Cardiac ventricle fibroblast (primary cell): Measurements from ENCODE around the gene FIZ1. TPM values are rescaled to one million over a fixed set of nuclear protein-coding genes. Genes with fewer than 3 reads are reported as not detected.

Experiments used
- total RNA-seq: library from RNA; depleted of rRNA; stranded (reverse); fragments of >200 nt; gene quantifications from 2 replicates; pipeline ENCODE4 v1.2.3, GENCODE V29; 2015

FIZ1 gene, protein sequence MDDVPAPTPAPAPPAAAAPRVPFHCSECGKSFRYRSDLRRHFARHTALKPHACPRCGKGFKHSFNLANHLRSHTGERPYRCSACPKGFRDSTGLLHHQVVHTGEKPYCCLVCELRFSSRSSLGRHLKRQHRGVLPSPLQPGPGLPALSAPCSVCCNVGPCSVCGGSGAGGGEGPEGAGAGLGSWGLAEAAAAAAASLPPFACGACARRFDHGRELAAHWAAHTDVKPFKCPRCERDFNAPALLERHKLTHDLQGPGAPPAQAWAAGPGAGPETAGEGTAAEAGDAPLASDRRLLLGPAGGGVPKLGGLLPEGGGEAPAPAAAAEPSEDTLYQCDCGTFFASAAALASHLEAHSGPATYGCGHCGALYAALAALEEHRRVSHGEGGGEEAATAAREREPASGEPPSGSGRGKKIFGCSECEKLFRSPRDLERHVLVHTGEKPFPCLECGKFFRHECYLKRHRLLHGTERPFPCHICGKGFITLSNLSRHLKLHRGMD
- 4.9 and 7.0 TPM in 2 replicates for total RNA-seq

DNA sequence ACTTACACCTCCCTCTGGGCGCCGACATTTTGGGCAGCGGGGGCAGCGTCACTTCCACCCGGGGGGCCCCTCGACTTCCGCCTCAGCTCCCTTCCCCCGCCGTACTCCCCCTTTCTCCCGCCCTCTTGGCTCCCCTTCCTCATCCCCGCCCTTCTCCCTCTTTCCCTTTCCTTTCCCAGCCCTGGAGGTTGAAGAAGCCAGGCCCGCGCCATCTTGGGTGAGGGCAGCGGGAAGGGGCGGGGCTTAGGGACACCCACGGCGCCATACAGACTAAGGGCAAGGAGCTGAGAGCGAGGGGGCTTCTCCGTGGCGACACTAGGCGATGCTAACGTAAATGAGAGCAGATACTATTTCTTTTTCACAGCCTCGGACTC is at the start of gene FIZ1:
Gene FIZ1, minus strand, starts transcription at position 50 of the 374 bp plus-strand sequence. CDS start 1,652 bp downstream, outside the sequence.

DNA sequence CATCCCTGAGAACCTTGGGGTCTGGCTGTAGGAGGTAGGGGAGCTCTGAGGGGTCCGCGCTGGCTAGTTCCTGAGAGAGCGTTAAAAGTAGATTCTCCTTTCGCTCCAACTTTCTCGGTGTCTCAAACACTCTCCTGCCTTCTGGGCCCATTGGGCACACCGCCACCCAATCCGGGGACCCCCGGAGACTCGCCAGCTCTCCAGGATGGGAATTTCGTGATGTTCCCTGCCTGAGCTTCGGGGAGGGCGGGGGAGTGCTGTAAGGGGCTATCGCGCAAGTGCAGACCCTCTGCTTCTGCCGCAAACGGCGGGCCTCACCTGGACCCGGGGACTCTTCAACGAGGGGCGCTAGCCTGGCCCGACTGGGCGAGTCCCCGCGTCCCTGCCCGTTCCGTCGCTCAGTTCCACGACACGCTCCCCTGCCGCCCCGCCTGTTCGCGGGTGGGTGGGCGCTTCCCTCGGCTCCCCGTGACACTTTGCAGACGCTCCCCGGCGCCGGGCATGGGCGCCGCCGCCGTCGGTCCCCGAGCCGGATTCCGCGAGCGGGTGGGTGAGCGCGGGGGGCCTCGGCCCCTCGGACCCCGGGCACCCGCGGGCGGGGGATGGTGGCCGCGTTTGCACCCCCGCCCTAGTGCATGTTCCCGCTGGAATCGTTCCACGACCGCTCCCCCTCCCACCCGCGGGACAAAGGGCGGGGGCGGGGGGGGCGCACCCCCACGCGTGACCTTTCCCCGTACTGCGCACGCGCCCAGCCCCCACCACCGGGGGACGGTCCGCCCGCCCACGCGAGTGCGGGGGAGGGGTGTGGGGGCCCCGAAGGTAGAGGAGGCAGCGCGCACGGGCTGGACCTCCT is 48.6 kb upstream of the FIZ1 start, which contains the start of gene CCDC106:
Gene CCDC106, plus strand, starts transcription at position 481 of the 853 bp plus-strand sequence. CDS start 835 bp downstream, outside the sequence.

DNA sequence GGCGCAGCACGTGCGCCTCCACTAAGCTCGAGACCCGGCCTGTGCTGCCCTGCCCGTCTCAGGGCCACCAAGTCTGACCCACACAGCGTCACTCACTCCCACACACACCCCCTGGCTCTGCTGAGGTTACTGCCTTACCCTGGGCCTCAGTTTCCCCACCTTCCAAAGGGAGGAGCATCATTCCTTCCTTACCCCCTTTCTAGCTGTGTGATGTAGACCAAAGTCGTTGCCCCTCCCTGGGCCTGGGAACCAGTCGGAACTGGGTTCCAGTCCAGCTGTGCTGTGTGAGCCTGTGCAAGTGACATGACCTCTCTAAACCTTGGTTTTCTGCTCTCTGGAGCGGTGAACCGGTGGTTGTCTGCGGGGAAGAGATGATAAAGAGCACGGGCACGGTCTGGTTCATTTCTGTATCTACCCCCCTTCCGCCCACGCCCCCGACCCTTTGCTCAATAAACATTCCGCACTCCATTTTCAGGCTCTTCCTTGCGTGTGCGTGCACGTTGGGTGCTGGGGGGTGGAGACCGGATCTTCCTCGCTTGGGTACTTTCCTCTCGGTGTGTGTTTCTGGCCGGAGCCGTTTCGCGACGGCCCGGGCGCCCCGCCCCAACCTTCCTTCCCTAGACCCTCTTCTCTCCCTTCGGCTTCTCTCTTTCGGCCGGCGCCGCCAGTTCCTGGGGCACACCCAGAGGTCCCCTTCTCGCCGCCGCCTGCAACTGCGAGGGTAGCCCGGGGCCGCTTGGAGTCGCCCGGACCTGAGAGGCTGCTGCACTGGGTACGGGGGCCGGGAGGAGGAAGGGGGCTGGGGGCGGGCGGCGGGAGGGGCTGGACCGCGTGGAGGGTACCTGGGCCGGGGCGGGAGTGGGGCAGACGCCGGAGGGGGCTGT is 43.9 kb upstream of the FIZ1 start, which contains the start of gene ZNF581:
Gene ZNF581, plus strand, starts transcription at position 647 of the 884 bp plus-strand sequence. CDS start 923 bp downstream, outside the sequence.

DNA sequence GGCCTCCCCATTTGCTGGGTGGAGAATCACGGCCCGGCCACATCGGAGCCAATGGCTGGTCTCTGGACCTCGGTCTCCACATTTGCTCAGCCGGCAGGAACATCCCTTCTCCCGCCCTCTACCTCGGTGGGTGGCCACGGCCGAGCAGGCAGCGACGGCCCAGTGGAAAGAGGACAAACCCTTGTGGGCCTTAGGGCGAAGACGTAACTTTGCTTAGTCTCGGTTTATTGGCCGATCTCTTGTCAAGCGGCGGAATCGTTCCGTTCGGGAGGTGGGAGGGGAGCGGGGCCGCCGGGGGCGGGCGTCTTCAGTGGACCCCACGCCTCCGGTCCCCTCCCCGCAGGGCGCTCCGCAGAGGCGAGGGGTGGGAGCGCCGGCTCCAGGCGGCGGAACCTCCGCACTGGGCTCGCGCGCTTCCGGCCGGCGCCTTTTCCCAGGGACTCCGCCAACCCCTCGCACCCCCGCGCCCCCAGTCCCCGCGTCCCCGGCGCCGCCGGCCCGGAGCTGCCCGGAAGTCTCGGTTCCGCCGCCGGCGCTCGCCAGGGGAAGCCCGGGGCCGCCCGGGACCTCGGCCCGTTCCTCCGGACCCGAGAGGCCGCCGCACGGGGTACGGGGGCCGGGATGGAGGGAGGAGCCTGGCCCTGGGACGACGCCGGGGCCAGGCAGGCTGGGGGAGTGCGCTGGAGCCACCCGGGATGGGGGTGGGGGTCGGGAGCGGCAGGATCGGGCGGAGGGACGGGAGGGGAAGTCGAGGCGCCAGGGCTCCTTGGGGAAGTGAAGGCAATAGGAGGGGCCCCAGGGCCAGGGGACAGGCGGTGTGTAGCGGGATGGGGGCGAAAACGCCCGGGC is 41.5 kb upstream of the FIZ1 start, which contains the start of gene ZNF580:
Gene ZNF580, plus strand, starts transcription at position 426 of the 849 bp plus-strand sequence. CDS start 1,507 bp downstream, outside the sequence.

DNA sequence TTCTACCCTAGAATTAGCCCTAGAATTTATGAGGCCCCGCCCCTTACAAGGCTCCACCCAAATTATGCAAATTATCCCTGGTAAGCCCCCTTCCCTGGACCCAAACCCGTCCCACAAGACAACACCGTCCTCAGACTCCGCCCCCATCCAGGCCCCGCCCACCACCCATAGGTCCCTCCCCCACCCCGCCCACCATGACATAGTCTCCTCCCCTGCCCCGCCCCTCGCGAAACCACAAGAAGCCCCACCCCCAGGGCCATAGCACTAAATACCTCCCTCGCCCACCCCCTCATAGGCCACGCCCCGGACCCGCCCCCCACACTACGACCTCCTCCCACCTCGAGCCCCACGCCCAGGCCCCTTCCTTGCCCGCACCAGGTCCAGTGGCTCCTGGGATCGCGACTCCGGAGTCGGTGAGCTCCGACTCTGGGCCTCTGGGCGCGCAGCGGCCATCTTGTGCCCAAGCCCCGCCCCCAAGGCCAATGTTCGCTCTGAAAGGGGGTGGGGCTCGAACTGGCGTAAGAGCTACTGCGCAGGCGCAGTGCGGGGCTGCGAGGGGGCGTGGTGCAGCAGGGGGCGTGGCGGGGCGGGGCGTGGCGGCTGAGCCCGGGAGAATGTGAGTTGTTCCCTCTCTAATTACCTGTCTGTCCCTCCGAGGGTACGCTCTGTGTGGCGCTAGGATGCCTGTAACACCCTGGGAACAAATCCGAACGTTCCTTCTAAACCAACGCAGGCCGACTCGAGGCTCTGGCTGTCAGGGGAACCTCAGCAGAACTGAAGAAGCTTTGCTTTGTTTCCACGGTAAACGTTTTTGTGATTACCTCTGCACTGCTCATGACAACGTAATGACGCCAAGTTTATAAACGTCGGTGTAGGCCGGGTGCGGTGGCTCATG is 25.0 kb upstream of the FIZ1 start, which contains the start of gene ZNF784:
Gene ZNF784, minus strand, starts transcription at position 458 of the 895 bp plus-strand sequence. Its CDS starts 5 bp downstream, at position 453.

DNA sequence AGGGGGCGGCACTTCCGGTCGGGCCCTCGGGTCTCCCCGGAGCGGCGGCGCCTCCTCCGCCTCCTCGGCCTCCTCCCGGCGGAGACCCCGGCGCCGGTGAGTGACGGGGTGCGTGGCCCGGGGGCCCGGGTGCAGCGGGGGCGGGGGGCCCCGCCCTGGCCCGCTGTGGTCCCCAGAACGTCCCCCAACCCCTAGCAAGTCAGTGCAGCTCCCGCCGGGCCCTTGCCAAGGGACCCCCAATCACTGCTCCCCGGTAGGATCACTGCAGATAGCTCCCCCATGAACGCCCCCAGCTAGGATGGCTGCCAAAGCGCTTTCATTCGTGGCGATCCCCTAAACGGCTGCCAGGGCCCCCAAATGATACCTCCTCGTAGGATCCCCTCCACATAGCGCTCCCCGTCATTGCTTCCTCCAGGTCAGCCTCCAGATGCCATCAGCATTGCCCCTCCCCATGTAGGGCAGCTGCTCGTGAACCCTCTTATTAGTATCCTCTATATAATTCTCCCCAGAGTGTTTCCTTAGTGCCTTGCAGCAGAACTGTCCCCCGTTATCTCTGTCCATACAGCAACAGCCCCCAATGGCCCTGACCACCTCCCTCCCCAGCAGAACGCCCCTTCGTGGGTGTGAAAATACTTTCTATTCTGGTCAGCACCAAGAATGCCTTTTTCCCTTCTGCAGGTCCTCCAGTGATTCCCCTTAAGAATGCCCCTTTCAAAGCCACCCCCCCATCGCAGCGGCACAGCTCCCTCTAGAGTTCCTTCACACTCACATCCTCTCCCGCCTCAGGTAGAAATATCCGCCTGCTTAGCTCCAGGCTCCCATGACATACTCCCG is 6.5 kb upstream of the FIZ1 start, which contains the start of gene ZNF865:
Gene ZNF865, plus strand, starts transcription at position 11 of the 834 bp plus-strand sequence. CDS start 7,972 bp downstream, outside the sequence.

DNA sequence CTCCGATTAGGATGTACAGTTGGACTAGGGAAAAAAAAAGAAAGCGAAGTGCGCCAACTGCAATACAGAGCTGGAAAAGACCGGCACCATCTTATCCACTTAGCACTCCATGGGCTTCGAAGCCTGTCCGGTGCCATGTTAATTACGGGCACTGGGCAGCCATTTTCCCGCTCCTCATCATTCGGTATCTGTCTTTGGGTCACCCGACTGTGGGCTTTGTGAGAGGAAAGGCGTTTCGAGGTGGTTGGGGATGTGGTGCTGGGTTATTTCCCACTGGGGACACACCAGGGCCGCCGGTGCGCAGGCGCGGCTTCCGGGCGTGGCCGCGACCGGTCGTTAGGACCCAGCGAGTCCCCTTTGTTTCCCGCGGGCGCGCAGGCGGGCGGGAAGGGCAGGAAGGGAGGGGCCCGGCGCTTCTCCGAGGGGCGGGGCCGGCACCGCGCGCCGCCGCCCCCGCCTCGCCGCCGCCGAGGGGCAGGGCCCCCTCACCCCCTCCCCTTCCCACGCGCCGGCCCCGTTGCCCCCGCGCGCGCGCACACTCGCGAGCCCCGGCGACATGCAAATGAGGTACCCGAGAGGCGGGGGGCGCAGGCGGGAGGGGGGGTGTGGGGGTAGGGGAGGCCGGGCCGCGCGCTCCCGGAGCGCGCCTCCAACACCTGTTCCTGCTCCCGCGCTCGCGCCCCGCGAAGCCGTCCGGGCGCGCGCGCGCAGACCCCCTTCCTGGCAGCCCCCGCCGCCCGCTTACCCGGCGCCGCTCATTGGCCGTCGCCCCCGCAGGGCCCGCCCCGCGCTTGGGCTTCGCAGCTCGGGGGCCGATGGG is 735 bp upstream of the FIZ1 start, which contains the start of gene ZNF524:
Gene ZNF524, plus strand, starts transcription at position 447 of the 820 bp plus-strand sequence. CDS start 1,825 bp downstream, outside the sequence.

DNA sequence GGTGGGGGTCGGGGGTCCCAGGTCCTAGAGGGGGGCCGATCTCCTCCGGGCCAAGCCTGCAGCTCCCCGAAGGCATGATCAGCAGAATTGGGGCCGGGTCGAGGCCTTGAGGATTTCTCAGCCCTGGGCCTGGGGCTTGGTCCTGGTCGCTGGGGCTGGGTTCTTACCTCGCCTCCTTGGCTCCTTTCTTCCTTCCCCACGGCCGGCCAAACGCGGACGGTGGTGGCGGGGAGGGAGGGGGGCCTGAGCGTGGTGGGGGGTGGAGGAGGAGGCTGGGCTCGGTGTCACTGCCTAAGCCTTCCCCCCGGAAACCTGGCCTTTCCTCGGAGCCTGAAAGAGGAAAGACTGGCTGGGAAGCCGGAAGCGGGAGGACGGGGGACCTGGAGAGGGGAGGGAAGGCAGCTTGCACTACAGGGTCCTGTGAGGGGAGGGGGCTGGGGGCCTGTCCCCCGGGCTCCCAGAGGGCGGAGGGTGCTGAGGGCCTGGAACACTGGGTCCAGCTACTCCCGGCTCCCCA is 18.6 kb downstream of the FIZ1 start, which contains the start of gene ZNF579:
Gene ZNF579, minus strand, starts transcription at position 221 of the 517 bp plus-strand sequence. CDS start 1,209 bp downstream, outside the sequence.

DNA sequence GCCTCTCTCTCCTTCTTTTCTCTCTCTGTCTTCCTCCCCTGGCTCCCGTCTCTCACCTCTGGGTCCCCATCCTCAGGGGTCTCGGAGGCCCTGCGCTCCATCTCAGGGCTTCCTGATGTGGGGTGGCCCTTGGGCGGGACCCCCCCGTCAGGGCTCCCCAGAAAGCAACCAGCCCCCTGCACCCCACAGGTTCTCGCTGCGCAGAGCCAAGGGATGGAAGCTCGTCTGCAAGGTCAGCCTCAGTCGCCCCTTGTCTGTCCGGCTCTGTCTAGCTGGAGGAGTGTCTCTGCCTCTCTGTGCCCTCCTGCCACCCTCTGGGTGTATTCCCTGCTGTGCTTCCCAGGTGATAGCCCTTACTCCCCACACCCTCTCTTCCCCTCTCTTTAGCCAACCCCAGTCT is 53.9 kb downstream of the FIZ1 start, which contains the start of gene SBK3:
Gene SBK3, minus strand, starts transcription at position 101 of the 400 bp plus-strand sequence. Its CDS starts 0 bp downstream, at position 101.

Other genes starting within 250 kb of the FIZ1 start
- not detected in 2 replicates for gene COX6B2, start 244.8 kb downstream of the FIZ1 start, total RNA-seq
- gene GARIN5B, start 236.3 kb downstream of the FIZ1 start, total RNA-seq = not detected in 2 replicates
- gene IL11, start 229.1 kb downstream of the FIZ1 start, total RNA-seq = 0.15 and 0.31 TPM in 2 replicates
- gene TMEM190, start 222.7 kb downstream of the FIZ1 start, total RNA-seq = not detected in 2 replicates
- 0.19 and 0.83 TPM in 2 replicates for gene TMEM238, start 215.2 kb downstream of the FIZ1 start, total RNA-seq
- 656 and 731 TPM in 2 replicates for gene RPL28, start 213.6 kb downstream of the FIZ1 start, total RNA-seq
- 22.0 and 33.7 TPM in 2 replicates for gene UBE2S, start 191.7 kb downstream of the FIZ1 start, total RNA-seq
- gene SHISA7, start 156.2 kb downstream of the FIZ1 start, total RNA-seq = not detected in 2 replicates
- 84.9 and 94.9 TPM in 2 replicates for gene ISOC2, start 137.9 kb downstream of the FIZ1 start, total RNA-seq
- gene C19orf85, start 134.8 kb downstream of the FIZ1 start, total RNA-seq = not detected in 2 replicates
- 5.8 and 8.5 TPM in 2 replicates for gene ZNF628, start 122.9 kb downstream of the FIZ1 start, total RNA-seq
- gene NAT14, start 114.3 kb downstream of the FIZ1 start, total RNA-seq = 4.2 and 11.4 TPM in 2 replicates
- 70.0 and 81.2 TPM in 2 replicates for gene SSC5D, start 111.1 kb downstream of the FIZ1 start, total RNA-seq
- not detected in 2 replicates for gene SBK2, start 62.4 kb downstream of the FIZ1 start, total RNA-seq
- not detected in 2 replicates for gene SBK3, start 54.0 kb downstream of the FIZ1 start, total RNA-seq
- gene ZNF579, start 18.7 kb downstream of the FIZ1 start, total RNA-seq = 6.3 and 6.6 TPM in 2 replicates
- gene ZNF524, start 771 bp upstream of the FIZ1 start, total RNA-seq = 17.9 and 21.6 TPM in 2 replicates
- 6.8 and 7.6 TPM in 2 replicates for gene ZNF865, start 6.1 kb upstream of the FIZ1 start, total RNA-seq
- 2.1 and 4.0 TPM in 2 replicates for gene ZNF784, start 25.0 kb upstream of the FIZ1 start, total RNA-seq
- gene ZNF580, start 41.5 kb upstream of the FIZ1 start, total RNA-seq = 16.3 and 17.3 TPM in 2 replicates
- gene ZNF581, start 44.1 kb upstream of the FIZ1 start, total RNA-seq = 37.1 and 44.1 TPM in 2 replicates
- gene CCDC106, start 48.7 kb upstream of the FIZ1 start, total RNA-seq = 14.9 and 17.8 TPM in 2 replicates
- 86.1 and 111 TPM in 2 replicates for gene U2AF2, start 55.5 kb upstream of the FIZ1 start, total RNA-seq
- 164 and 197 TPM in 2 replicates for gene EPN1, start 75.7 kb upstream of the FIZ1 start, total RNA-seq
- not detected in 2 replicates for gene NLRP9, start 138.9 kb upstream of the FIZ1 start, total RNA-seq
- gene RFPL4A, start 159.6 kb upstream of the FIZ1 start, total RNA-seq = not detected in 2 replicates
- gene RFPL4AL1, start 169.6 kb upstream of the FIZ1 start, total RNA-seq = not detected in 2 replicates
- 0.06 TPM in 1 of 2 replicates, not detected in the other for gene NLRP11, start 232.5 kb upstream of the FIZ1 start, total RNA-seq
- not detected in 2 replicates for gene NLRP4, start 237.0 kb upstream of the FIZ1 start, total RNA-seq